HEK293 (cell line): Measurements from ENCODE around the gene GRB2.

Source experiments
- BCL11A ChIP-seq: fragments of 450-650 bp; formaldehyde crosslinking; IDR thresholded peaks from 2 replicates; pipeline ENCODE4 v1.5.1; 2016; ENCODE audit warnings: low read depth, missing biosample characterization, missing genetic modification characterization
- MEIS1 ChIP-seq: sonication (generic); formaldehyde crosslinking; IDR thresholded peaks from 2 replicates; pipeline ENCODE4 v1.8.1; 2022; ENCODE audit warnings: missing genetic modification reagents, mild to moderate bottlenecking, borderline replicate concordance
- MYNN ChIP-seq: fragments of 450-650 bp; formaldehyde crosslinking; IDR thresholded peaks from 2 replicates; pipeline ENCODE4 v1.5.1; 2016; ENCODE audit warnings: missing biosample characterization, missing genetic modification characterization, borderline replicate concordance
- ZEB2 ChIP-seq: fragments of 450-650 bp; formaldehyde crosslinking; IDR thresholded peaks from 2 replicates; pipeline ENCODE4 v1.5.1; 2016; ENCODE audit warnings: missing biosample characterization, missing genetic modification characterization
- ZNF10 ChIP-seq: fragments of 450-650 bp; formaldehyde crosslinking; IDR thresholded peaks from 2 replicates; pipeline ENCODE4 v1.5.1; 2017; ENCODE audit warnings: missing biosample characterization, missing genetic modification characterization
- ZNF2 ChIP-seq: fragments of 450-650 bp; formaldehyde crosslinking; IDR thresholded peaks from 2 replicates; pipeline ENCODE4 v1.5.1; 2016; ENCODE audit warnings: missing biosample characterization, missing genetic modification characterization
- ZNF280C ChIP-seq: fragments of 450-650 bp; formaldehyde crosslinking; IDR thresholded peaks from 2 replicates; pipeline ENCODE4 v1.5.1; 2016; ENCODE audit warnings: missing biosample characterization, missing genetic modification characterization
- TF ChIP-seq, protein P1 (sequence below): fragments of 450-650 bp; formaldehyde crosslinking; IDR thresholded peaks from 2 replicates; pipeline ENCODE4 v1.5.1; 2016; ENCODE audit warnings: missing biosample characterization, missing genetic modification characterization
- TF ChIP-seq, protein P2 (sequence below): fragments of 450-650 bp; formaldehyde crosslinking; IDR thresholded peaks from 2 replicates; pipeline ENCODE4 v1.5.1; 2016; ENCODE audit warnings: missing biosample characterization, missing genetic modification characterization, low read depth

GRCh38 chr17:75402026-75402425, 3.5 kb downstream of the GRB2 start:
- TF ChIP-seq, protein P1, sequence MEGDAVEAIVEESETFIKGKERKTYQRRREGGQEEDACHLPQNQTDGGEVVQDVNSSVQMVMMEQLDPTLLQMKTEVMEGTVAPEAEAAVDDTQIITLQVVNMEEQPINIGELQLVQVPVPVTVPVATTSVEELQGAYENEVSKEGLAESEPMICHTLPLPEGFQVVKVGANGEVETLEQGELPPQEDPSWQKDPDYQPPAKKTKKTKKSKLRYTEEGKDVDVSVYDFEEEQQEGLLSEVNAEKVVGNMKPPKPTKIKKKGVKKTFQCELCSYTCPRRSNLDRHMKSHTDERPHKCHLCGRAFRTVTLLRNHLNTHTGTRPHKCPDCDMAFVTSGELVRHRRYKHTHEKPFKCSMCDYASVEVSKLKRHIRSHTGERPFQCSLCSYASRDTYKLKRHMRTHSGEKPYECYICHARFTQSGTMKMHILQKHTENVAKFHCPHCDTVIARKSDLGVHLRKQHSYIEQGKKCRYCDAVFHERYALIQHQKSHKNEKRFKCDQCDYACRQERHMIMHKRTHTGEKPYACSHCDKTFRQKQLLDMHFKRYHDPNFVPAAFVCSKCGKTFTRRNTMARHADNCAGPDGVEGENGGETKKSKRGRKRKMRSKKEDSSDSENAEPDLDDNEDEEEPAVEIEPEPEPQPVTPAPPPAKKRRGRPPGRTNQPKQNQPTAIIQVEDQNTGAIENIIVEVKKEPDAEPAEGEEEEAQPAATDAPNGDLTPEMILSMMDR = no peak
- TF ChIP-seq MYNN (tag by site-specific recombination) = no peak
- TF ChIP-seq ZNF2 = no peak
- no peak for TF ChIP-seq ZNF280C (tag by site-specific recombination)
- no peak for TF ChIP-seq ZNF10
- no peak for TF ChIP-seq MEIS1 (CRISPR knock-in tag)
- no peak for TF ChIP-seq BCL11A
- TF ChIP-seq, protein P2, sequence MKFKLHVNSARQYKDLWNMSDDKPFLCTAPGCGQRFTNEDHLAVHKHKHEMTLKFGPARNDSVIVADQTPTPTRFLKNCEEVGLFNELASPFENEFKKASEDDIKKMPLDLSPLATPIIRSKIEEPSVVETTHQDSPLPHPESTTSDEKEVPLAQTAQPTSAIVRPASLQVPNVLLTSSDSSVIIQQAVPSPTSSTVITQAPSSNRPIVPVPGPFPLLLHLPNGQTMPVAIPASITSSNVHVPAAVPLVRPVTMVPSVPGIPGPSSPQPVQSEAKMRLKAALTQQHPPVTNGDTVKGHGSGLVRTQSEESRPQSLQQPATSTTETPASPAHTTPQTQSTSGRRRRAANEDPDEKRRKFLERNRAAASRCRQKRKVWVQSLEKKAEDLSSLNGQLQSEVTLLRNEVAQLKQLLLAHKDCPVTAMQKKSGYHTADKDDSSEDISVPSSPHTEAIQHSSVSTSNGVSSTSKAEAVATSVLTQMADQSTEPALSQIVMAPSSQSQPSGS (tag by site-specific recombination) = no peak
- TF ChIP-seq ZEB2 = no peak
